SK-N-SH treated with all-trans-retinoic acid at 6 μM for 48 hours (cell line): Measurements from ENCODE around the gene EXOC4.

Experiments used
- ATAC-seq: fragments of 200-7000 bp; cut with Tn5 transposase; 3 replicates; pipeline ENCODE4 v1.9.1; 2020; ENCODE audit warnings: mild to moderate bottlenecking, moderate library complexity
- ARNTL ChIP-seq: fragments of 450-650 bp; formaldehyde crosslinking; IDR thresholded peaks from 2 replicates; pipeline ENCODE4 v1.5.0; 2020; ENCODE audit warnings: low read depth, mild to moderate bottlenecking, moderate library complexity, borderline replicate concordance
- BACH2 ChIP-seq: fragments of 250-450 bp; sonication (Bioruptor Pico); IDR thresholded peaks from 2 replicates; pipeline ENCODE4 v1.9.0; 2021; ENCODE audit warnings: mild to moderate bottlenecking, borderline replicate concordance
- CREB5 ChIP-seq: fragments of 250-450 bp; sonication (Bioruptor Pico); IDR thresholded peaks from 2 replicates; pipeline ENCODE4 v1.5.1; 2020; ENCODE audit warnings: low read depth, mild to moderate bottlenecking, moderate library complexity
- CSDC2 ChIP-seq: fragments of 250-450 bp; sonication (Bioruptor Pico); IDR thresholded peaks from 2 replicates; pipeline ENCODE4 v1.5.0; 2020; ENCODE audit warnings: mild to moderate bottlenecking, moderate library complexity
- ESRRG ChIP-seq: fragments of 250-450 bp; sonication (Bioruptor Pico); IDR thresholded peaks from 2 replicates; pipeline ENCODE4 v1.6.1; 2021; ENCODE audit warnings: mild to moderate bottlenecking
- GLIS3 ChIP-seq: fragments of 250-450 bp; sonication (Bioruptor Pico); IDR thresholded peaks from 2 replicates; pipeline ENCODE4 v1.5.0; 2020; ENCODE audit warnings: mild to moderate bottlenecking, moderate library complexity
- ISL1 ChIP-seq: fragments of 250-450 bp; sonication (Bioruptor Pico); IDR thresholded peaks from 2 replicates; pipeline ENCODE4 v2.1.2; 2022; ENCODE audit warnings: mild to moderate bottlenecking, moderate library complexity
- OSR1 ChIP-seq: fragments of 250-450 bp; sonication (Bioruptor Pico); IDR thresholded peaks from 2 replicates; pipeline ENCODE4 v1.8.0; 2022; ENCODE audit warnings: moderate library complexity, mild to moderate bottlenecking, inconsistent platforms
- PATZ1 ChIP-seq: fragments of 250-450 bp; sonication (Bioruptor Pico); IDR thresholded peaks from 2 replicates; pipeline ENCODE4 v1.8.0; 2020; ENCODE audit warnings: mild to moderate bottlenecking, moderate library complexity, borderline replicate concordance
- POU6F1 ChIP-seq: fragments of 250-450 bp; sonication (Bioruptor Pico); IDR thresholded peaks from 2 replicates; pipeline ENCODE4 v1.8.0; 2021; ENCODE audit warnings: low read depth, mild to moderate bottlenecking, moderate library complexity, borderline replicate concordance
- PPARA ChIP-seq: fragments of 250-450 bp; sonication (Bioruptor Pico); IDR thresholded peaks from 2 replicates; pipeline ENCODE4 v1.5.0; 2020; ENCODE audit warnings: mild to moderate bottlenecking, borderline replicate concordance
- SNAI2 ChIP-seq: fragments of 250-450 bp; sonication (Bioruptor Pico); IDR thresholded peaks from 2 replicates; pipeline ENCODE4 v1.5.0; 2020; ENCODE audit warnings: mild to moderate bottlenecking, moderate library complexity
- TCF4 ChIP-seq: fragments of 250-450 bp; sonication (Bioruptor Pico); IDR thresholded peaks from 2 replicates; pipeline ENCODE4 v1.8.0; 2021; ENCODE audit warnings: mild to moderate bottlenecking, moderate library complexity, borderline replicate concordance
- TOX ChIP-seq: fragments of 250-450 bp; sonication (Bioruptor Pico); IDR thresholded peaks from 2 replicates; pipeline ENCODE4 v1.8.0; 2021; ENCODE audit warnings: mild to moderate bottlenecking, moderate library complexity, borderline replicate concordance
- TSHZ2 ChIP-seq: fragments of 250-450 bp; sonication (Bioruptor Pico); IDR thresholded peaks from 2 replicates; pipeline ENCODE4 v1.5.0; 2020; ENCODE audit warnings: mild to moderate bottlenecking, moderate library complexity
- ZC3H10 ChIP-seq: fragments of 250-450 bp; sonication (Bioruptor Pico); IDR thresholded peaks from 2 replicates; pipeline ENCODE4 v1.5.1; 2021; ENCODE audit warnings: mild to moderate bottlenecking, moderate library complexity
- ZFP30 ChIP-seq: fragments of 450-650 bp; formaldehyde crosslinking; IDR thresholded peaks from 2 replicates; pipeline ENCODE4 v1.5.0; 2022; ENCODE audit warnings: mild to moderate bottlenecking, moderate library complexity
- ZNF565 ChIP-seq: fragments of 450-650 bp; formaldehyde crosslinking; conservative IDR thresholded peaks from 2 replicates; pipeline ENCODE4 v1.5.0; 2020; ENCODE audit warnings: low read depth, mild to moderate bottlenecking, moderate library complexity
- ZNF70 ChIP-seq: fragments of 450-650 bp; formaldehyde crosslinking; IDR thresholded peaks from 2 replicates; pipeline ENCODE4 v1.5.0; 2020; ENCODE audit warnings: mild to moderate bottlenecking, moderate library complexity
- ZNF8 ChIP-seq: fragments of 450-650 bp; formaldehyde crosslinking; IDR thresholded peaks from 2 replicates; pipeline ENCODE4 v1.5.0; 2020; ENCODE audit warnings: mild to moderate bottlenecking, moderate library complexity
- TF ChIP-seq, protein P1 (sequence below): fragments of 250-450 bp; sonication (Bioruptor Pico); IDR thresholded peaks from 2 replicates; pipeline ENCODE4 v1.5.1; 2021; ENCODE audit warnings: mild to moderate bottlenecking, moderate library complexity

The EXOC4 gene

DNA sequence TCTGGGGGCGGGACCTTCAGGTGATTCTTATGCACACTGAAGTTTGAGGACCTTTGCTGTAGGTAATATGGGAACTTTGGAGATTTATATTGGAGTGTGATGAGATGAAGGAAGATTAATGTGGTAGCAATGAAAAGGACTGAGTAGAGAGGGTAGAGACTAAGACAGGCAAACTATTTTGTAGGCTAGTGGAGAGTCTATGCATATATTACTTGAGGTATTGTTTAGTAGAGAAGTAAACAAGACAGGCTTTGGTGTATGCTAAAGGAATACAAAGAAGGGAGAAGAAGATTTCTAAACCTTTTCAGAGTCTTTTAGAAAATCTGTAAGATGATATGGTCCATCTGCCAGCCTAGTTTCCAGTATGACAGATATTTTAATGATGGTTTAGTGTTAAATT is 129.1 kb downstream of the EXOC4 start:
- TF ChIP-seq ARNTL (CRISPR knock-in tag) (no peak), TSHZ2 (CRISPR knock-in tag) (no peak), TOX (CRISPR knock-in tag) (no peak), CSDC2 (CRISPR knock-in tag) (no peak), ZC3H10 (no peak), GLIS3 (CRISPR knock-in tag) (no peak), TCF4 (CRISPR knock-in tag) (no peak), ISL1 (no peak), ZNF8 (CRISPR knock-in tag) (no peak), PPARA (CRISPR knock-in tag) (no peak), OSR1 (CRISPR knock-in tag) (no peak), POU6F1 (CRISPR knock-in tag) (no peak), CREB5 (CRISPR knock-in tag) (no peak), BACH2 (CRISPR knock-in tag) (no peak), PATZ1 (CRISPR knock-in tag) (no peak), ZNF565 (CRISPR knock-in tag) (no peak), SNAI2 (CRISPR knock-in tag) (no peak)
- TF ChIP-seq, protein P1, sequence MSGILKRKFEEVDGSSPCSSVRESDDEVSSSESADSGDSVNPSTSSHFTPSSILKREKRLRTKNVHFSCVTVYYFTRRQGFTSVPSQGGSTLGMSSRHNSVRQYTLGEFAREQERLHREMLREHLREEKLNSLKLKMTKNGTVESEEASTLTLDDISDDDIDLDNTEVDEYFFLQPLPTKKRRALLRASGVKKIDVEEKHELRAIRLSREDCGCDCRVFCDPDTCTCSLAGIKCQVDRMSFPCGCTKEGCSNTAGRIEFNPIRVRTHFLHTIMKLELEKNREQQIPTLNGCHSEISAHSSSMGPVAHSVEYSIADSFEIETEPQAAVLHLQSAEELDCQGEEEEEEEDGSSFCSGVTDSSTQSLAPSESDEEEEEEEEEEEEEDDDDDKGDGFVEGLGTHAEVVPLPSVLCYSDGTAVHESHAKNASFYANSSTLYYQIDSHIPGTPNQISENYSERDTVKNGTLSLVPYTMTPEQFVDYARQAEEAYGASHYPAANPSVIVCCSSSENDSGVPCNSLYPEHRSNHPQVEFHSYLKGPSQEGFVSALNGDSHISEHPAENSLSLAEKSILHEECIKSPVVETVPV (CRISPR knock-in tag): no peak
- no peak for ATAC-seq

GRCh38 chr7:133382775-133383559 is 130.1 kb downstream of the EXOC4 start:
- no peak for ATAC-seq
- TF ChIP-seq ZNF70 (CRISPR knock-in tag) (no peak), ZC3H10 (no peak), ZFP30 (CRISPR knock-in tag) (no peak), ZNF565 (CRISPR knock-in tag) (no peak), TOX (CRISPR knock-in tag) (no peak), ISL1 (no peak), PATZ1 (CRISPR knock-in tag) (no peak), ARNTL (CRISPR knock-in tag) (no peak), OSR1 (CRISPR knock-in tag) (no peak), ESRRG (CRISPR knock-in tag) (no peak)
